Urothelium cell line (cell line): ENCODE measurements around the gene EIF5.

Source experiments
- DNase-seq: peaks from one replicate; pipeline ENCODE4 v3.0.0; 2011; ENCODE audit warnings: low spot score, mixed read lengths
- FAIRE-seq: peaks from 2 replicates; lab custom pipeline; 2011; peaks lifted over from hg19 to GRCh38; lab: Jason Lieb, UNC

Gene EIF5

GRCh38 chr14:103391048-103391447 lies 57.0 kb downstream of the EIF5 start:
- FAIRE-seq (no peak), DNase-seq (peak; percentile 23)

- DNase-seq (no peak), FAIRE-seq (no peak)
Measured at GRCh38 chr14:103392106-103392505, 58.1 kb downstream of the EIF5 start.

GRCh38 chr14:103392572-103392971 lies 58.5 kb downstream of the EIF5 start:
- no peak for DNase-seq
- FAIRE-seq = no peak

- DNase-seq (no peak), FAIRE-seq (no peak)
Measured at GRCh38 chr14:103393070-103393469, 59.0 kb downstream of the EIF5 start.

GRCh38 chr14:103393676-103394626 lies 59.9 kb downstream of the EIF5 start:
- DNase-seq = peak; percentile 17
- no peak for FAIRE-seq
